GM12878 (cell line): ENCODE data around the gene CRTC1. TPM values are rescaled to one million over a fixed set of nuclear protein-coding genes. Genes with fewer than 3 reads are reported as not detected.

ENCODE experiments used
- ATAC-seq: fragments of 200-7000 bp; cut with Tn5 transposase; 3 replicates; pipeline ENCODE4 v1.9.1; 2020; ENCODE audit warnings: mild to moderate bottlenecking, moderate library complexity
- BruUV-seq: library from RNA; stranded (reverse); fragments of 400-500 nt; replicated peaks from 2 replicates; lab custom pipeline; 2021; lab: Mats Ljungman, UMichigan
- CTCF ChIA-PET: fragments of 300-600 bp; sonication (Branson Sonifier 250); formaldehyde crosslinking; extraction: SDS; loops from one replicate; lab custom pipeline; 2021; ENCODE audit warnings: inconsistent platforms; lab: Yijun Ruan, JAX
- POLR2A ChIA-PET: fragments of 350-600 bp; formaldehyde crosslinking; extraction: SDS; loops from one replicate; lab custom pipeline; 2021; ENCODE audit warnings: inconsistent platforms; lab: Charles Lee
- RAD21 ChIA-PET: fragments of 300-600 bp; sonication (Branson Sonifier 250); formaldehyde crosslinking; loops from one replicate; lab custom pipeline; 2023; ENCODE audit warnings: antibody characterized with exemption; ENCODE audit not compliant: unreplicated experiment; lab: Charles Lee
- SMC1A ChIA-PET: fragments of 300-600 bp; sonication (Branson Sonifier 250); formaldehyde crosslinking; loops from one replicate; lab custom pipeline; 2023; ENCODE audit not compliant: unreplicated experiment, uncharacterized antibody; lab: Charles Lee
- DNase-seq: peaks from one replicate; pipeline ENCODE4 v3.0.0-alpha.2; 2011; ENCODE audit warnings: low read depth, low spot score
- FAIRE-seq: peaks from 3 replicates; lab custom pipeline; 2011; peaks lifted over from hg19 to GRCh38; lab: Jason Lieb, UNC
- H2AFZ ChIP-seq: 2 replicates; pipeline ENCODE4 v1.6.0; 2011; ENCODE audit warnings: low read depth, low read length, control low read depth; ENCODE audit not compliant: control insufficient read depth
- H3K27ac ChIP-seq: 2 replicates; pipeline ENCODE4 v1.5.1; 2011; ENCODE audit warnings: control low read depth; ENCODE audit not compliant: control insufficient read depth, insufficient read depth
- H3K27me3 ChIP-seq, 2 experiments: replicated peaks in 1 of 2; 2 replicates each; pipeline versions ENCODE4 v1.6.0 to v1.6.1; 2011; ENCODE audit warnings: low read length in 1 of 2; ENCODE audit not compliant: control insufficient read depth in 2 of 2, insufficient read depth in 2 of 2
- H3K36me3 ChIP-seq, 2 experiments: 2 replicates each; pipeline ENCODE4 v1.5.1; 2011; ENCODE audit warnings: low read length in 1 of 2; ENCODE audit not compliant: control insufficient read depth in 2 of 2, insufficient read depth in 2 of 2
- H3K4me1 ChIP-seq: 2 replicates; pipeline ENCODE4 v1.6.1; 2011; ENCODE audit warnings: mild to moderate bottlenecking, low read length, moderate library complexity, mixed read lengths; ENCODE audit not compliant: control insufficient read depth, insufficient read depth
- H3K4me2 ChIP-seq: 2 replicates; pipeline ENCODE4 v1.6.0; 2011; ENCODE audit warnings: control low read depth; ENCODE audit not compliant: control insufficient read depth, insufficient read depth
- H3K4me3 ChIP-seq: fragments of 200-600 bp; sonication (generic); 2 replicates; pipeline ENCODE4 v1.5.1; 2016
- H3K79me2 ChIP-seq: 2 replicates; pipeline ENCODE4 v1.6.0; 2011; ENCODE audit warnings: low read length; ENCODE audit not compliant: control insufficient read depth, insufficient read depth
- H3K9ac ChIP-seq: 2 replicates; pipeline ENCODE4 v1.8.0; 2011; ENCODE audit warnings: low read length, control low read depth, mixed read lengths; ENCODE audit not compliant: control insufficient read depth, insufficient read depth
- H3K9me3 ChIP-seq: replicated peaks from 3 replicates; pipeline ENCODE4 v1.5.1; 2011; ENCODE audit warnings: mild to moderate bottlenecking, low read length; ENCODE audit not compliant: control insufficient read depth, insufficient read depth
- H4K20me1 ChIP-seq: 2 replicates; pipeline ENCODE4 v1.6.0; 2011; ENCODE audit not compliant: control insufficient read depth, insufficient read depth
- DPF2 ChIP-seq: fragments of 450-650 bp; IDR thresholded peaks from 2 replicates; pipeline ENCODE4 v1.6.1; 2017; ENCODE audit warnings: mild to moderate bottlenecking
- EED ChIP-seq: sonication (generic); IDR thresholded peaks from 2 replicates; pipeline ENCODE4 v1.6.1; 2016; ENCODE audit warnings: antibody characterized with exemption, low read depth
- GABPA ChIP-seq: IDR thresholded peaks from 2 replicates; pipeline ENCODE4 v1.6.1; 2014; ENCODE audit warnings: antibody characterized with exemption, low read depth, mild to moderate bottlenecking, inconsistent platforms
- JUND ChIP-seq: IDR thresholded peaks from 2 replicates; pipeline ENCODE4 v1.6.1; 2012; ENCODE audit warnings: low read depth, mild to moderate bottlenecking, low read length, improper control_type of control experiment, moderate library complexity
- PAX8 ChIP-seq: fragments of 450-650 bp; IDR thresholded peaks from 2 replicates; pipeline ENCODE4 v1.6.1; 2017; ENCODE audit warnings: mild to moderate bottlenecking, moderate library complexity
- PKNOX1 ChIP-seq: fragments of 450-650 bp; IDR thresholded peaks from 2 replicates; pipeline ENCODE4 v1.6.1; 2016; ENCODE audit warnings: mild to moderate bottlenecking
- RAD21 ChIP-seq: IDR thresholded peaks from 2 replicates; pipeline ENCODE4 v1.6.1; 2011; ENCODE audit warnings: mild to moderate bottlenecking, low read depth, low read length, moderate library complexity; ENCODE audit not compliant: insufficient read depth
- SUPT20H ChIP-seq: IDR thresholded peaks from 2 replicates; pipeline ENCODE4 v1.6.1; 2011; ENCODE audit warnings: low read depth, mild to moderate bottlenecking, low read length, moderate library complexity, borderline replicate concordance; ENCODE audit not compliant: control insufficient read depth
- ZBTB33 ChIP-seq: fragments of 450-650 bp; IDR thresholded peaks from 2 replicates; pipeline ENCODE4 v1.6.1; 2017; ENCODE audit warnings: mild to moderate bottlenecking
- ZNF592 ChIP-seq: fragments of 450-650 bp; IDR thresholded peaks from 2 replicates; pipeline ENCODE4 v1.6.1; 2017; ENCODE audit warnings: mild to moderate bottlenecking, moderate library complexity
- WGBS: methylation state at CpG from one replicate; pipeline ENCODE4 v1.1.6; 2016; ENCODE audit warnings: low lambda C conversion rate; ENCODE audit not compliant: insufficient replicate concordance, insufficient coverage; ENCODE audit errors: missing lambda C conversion rate; 5-methylcytosine and 5-hydroxymethylcytosine counted together
- in situ Hi-C: fragments of 300-500 bp; cut with MboI; formaldehyde crosslinking; loops from 9 replicates; pipeline ENCODE4 v1.14.3; 2018; ENCODE audit warnings: mixed read lengths
- intact Hi-C: fragments of 100-400 bp; cut with micrococcal nuclease; formaldehyde crosslinking; loops from one replicate; pipeline ENCODE4 v1.14.2; 2022; ENCODE audit not compliant: unreplicated experiment
- polyA plus RNA-seq, 11 experiments: library from polyadenylated mRNA; depleted of rRNA in 4 of 11; unstranded in 6 of 11; stranded (reverse) in 5 of 11; fragments of >200 nt; fragmentation: Nextera tagmentation in 4 of 11; fragmentation: Illumina TruSeq in 1 of 11; extraction: Ambion mirVana in 4 of 11; extraction: Trizol in 1 of 11; gene quantifications; 1 replicate in 1 of 11; 2 replicates in 10 of 11; pipeline versions ENCODE4 v1.2.1 to v1.2.3, GENCODE V29; 2011 to 2016; ENCODE audit warnings: inconsistent platforms in 2 of 11, missing spikeins in 2 of 11, low read depth in 1 of 11
- total RNA-seq, 4 experiments: library from RNA; depleted of rRNA in 3 of 4; stranded (reverse); fragments of >200 nt in 3 of 4; fragmentation: Illumina TruSeq in 1 of 4; extraction: Trizol in 1 of 4; gene quantifications; 2 replicates each; pipeline versions ENCODE4 v1.2.1 to v1.2.3, GENCODE V29; 2013 to 2021

Gene CRTC1
- total and polyA plus RNA-seq, 10 of the 15 experiments (the other 5 are each of a cell fraction or from before 2014, with no cell fraction given): 0.02 to 4.6 (median 1.1) TPM; not detected in 1

GRCh38 chr19:18651733-18652132 is 31.7 kb upstream of the CRTC1 start:
- Histone ChIP-seq H3K4me1 (peaks cover 18% of the 10 kb centered on the region), H3K79me2 (no peaks in the 10 kb centered on the region), H3K4me2 (no peak overlapping the region), H3K9me3 (no peaks in the 10 kb centered on the region), H3K27ac (no peak overlapping the region), H3K36me3 (no peaks in the 10 kb centered on the region; a peak in 2 of 4 replicates), H2AFZ (no peak overlapping the region), H3K27me3 (no peaks in the 10 kb centered on the region), H3K9ac (no peak overlapping the region), H3K4me3 (no peak overlapping the region), H4K20me1 (peaks cover 9% of the 10 kb centered on the region; the same call in 1 of the 2 replicates)
- TF ChIP-seq EED: no peak
- TF ChIP-seq ZNF592: no peak
- TF ChIP-seq RAD21: no peak
- TF ChIP-seq JUND: no peak
- no peak for TF ChIP-seq SUPT20H
- TF ChIP-seq PKNOX1: no peak
- no peak for TF ChIP-seq DPF2
- no peak for TF ChIP-seq PAX8
- TF ChIP-seq GABPA: no peak
- no peak for TF ChIP-seq ZBTB33
- DNase-seq (no peak), ATAC-seq (no peak), FAIRE-seq (no peak)
- in situ Hi-C loops: no loop called here
- intact Hi-C loops: no loop called here
- ChIA-PET RAD21 (no interaction called here), SMC1A (no interaction called here), CTCF (no interaction called here), POLR2A (interaction anchor here (0.7 kb wide), 1 partner anchor 17 kb away, joined by 3 read pairs; no protein-coding TSS in a partner anchor)
- WGBS: 53% methylated on average over 6 of the region's 6 CpGs
- no TSS peak for BruUV-seq
